GM18517 (cell line): ENCODE results near the gene FARS2.

Experiments used
- ATAC-seq: cut with Tn5 transposase; IDR thresholded peaks from one replicate; pipeline ENCODE4 v1.9.1; 2021; ENCODE audit warnings: mild to moderate bottlenecking, moderate library complexity; ENCODE audit not compliant: unreplicated experiment

The FARS2 gene

DNA sequence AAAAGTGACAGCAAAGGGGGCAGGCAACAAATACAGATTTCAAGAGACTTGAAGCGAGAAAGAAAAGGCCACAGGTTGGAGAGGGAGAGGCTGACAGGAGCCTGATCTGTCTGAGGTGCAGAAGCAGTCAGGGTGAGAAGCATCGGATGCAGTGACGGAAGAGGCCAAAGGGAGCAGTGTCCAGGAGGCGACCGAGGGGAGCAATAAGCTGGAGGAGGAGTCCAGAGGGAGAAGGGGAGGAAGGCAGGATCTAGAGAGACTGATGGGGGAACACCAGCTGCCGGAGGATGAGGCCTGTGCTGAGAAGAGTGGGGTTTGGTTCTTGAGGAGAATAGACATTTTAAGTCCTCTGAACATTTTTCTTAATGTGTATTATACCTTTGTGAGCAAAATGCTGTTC is 23.8 kb downstream of the FARS2 start:
- no peak for ATAC-seq

DNA sequence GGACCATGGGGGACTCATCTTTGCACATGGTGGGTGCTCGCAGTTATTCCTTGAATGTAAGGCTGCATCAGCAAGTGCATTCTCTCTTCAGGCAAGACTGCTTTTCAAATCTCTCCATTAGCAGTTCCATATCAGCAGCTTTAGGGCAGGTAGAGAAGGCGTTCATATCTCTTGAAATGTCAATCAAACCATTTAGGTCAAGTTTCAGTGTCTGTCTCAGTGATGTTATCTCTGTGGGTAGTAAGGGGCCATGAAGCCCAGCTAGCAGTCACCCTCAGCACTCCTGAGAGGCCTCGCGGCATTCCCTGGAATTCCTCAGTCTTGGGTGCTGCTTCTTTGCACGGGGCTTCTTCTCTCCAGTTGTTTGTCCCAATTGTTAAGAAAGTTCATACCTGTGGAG is 24.2 kb downstream of the FARS2 start:
- no peak for ATAC-seq

DNA sequence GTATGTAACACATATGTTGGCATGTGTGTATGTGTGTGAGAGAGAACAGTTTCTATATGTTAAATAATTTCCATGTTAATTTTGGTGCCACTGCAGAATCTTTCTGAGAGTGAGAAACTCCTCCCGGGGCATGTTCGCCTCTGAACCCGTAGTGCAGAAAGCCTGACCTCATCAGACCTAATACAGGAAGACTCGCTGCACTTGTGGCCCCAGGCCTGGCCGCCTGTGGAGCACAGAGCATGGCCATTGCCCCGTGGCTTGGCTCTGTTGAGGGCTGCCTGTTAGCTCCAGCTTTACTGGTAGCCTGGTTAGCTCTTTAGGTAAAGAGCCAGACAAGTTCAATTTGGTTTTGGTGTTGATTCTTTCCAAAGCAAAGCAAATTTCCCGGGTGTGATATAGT is 25.5 kb downstream of the FARS2 start:
- ATAC-seq = no peak

DNA sequence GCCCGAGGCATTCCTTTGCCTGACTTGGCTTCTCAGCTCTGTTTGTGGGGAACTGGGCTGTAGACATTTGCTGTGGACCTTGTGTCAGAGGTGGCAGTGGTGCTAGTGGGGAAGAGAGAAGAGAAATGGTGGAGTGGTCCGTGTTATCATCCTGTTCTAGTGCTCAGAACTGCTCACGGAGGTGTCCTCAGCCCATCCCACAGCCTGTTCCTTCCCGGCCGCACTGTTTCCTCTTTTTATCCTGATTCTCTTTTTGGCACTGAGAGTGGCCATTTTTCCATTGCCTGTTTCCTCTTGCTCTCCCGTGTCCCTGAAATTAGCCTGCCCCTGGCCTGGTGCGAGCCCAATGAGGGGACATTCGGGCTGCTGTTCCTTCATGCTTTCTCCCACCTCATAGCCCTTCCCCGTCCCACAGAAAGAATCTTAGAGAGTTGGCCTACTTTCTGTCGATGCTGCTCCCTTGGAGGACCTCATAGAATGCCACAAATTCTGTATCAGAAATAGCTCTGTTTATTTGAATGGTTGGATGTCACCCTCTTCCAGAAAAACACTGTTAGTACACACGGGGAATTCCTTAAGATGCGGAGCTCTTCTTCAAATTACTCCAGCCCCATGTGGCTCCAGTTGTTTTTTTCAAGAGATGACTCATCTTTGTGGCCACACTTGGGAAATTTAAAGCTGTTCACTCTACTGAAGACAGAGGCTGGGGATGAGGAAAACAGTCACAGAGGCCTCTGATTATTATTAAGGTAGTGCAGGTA is 26.1 kb downstream of the FARS2 start:
- ATAC-seq = no peak

DNA sequence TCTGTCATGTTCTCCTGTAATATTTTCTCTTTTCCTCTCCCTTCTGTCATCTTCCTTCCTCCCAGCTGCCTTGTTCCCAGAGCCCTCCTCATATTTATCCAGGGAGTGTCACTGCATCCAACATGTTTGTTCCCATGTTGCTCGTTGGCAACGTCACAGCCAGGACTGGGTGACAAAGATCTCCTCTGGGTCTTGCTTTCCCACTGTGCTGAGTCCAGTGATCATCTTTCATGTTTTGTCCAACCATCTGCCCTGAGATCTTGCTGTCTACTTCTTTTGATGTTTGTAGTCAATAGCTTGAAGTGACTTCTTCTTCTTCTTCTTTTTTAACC is 26.6 kb downstream of the FARS2 start:
- no peak for ATAC-seq

DNA sequence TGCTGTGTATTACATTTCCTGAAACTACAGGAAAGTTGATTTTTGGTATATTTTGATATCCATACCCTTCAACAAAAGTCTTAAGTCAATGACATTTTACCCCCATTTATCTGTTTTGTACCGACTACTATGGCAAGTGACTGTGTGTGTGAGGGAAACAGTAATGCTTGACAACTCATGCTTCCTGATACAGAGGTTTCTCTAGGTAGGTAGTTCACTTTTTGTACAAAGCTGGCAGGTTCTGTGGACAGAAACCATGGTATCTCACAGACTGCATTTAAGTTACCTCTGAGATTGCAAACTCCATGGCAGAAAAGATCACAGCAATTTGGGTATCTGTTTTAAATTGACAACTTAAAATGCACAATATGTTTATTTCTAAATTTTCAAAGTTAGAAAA is 28.8 kb downstream of the FARS2 start:
- no peak for ATAC-seq

DNA sequence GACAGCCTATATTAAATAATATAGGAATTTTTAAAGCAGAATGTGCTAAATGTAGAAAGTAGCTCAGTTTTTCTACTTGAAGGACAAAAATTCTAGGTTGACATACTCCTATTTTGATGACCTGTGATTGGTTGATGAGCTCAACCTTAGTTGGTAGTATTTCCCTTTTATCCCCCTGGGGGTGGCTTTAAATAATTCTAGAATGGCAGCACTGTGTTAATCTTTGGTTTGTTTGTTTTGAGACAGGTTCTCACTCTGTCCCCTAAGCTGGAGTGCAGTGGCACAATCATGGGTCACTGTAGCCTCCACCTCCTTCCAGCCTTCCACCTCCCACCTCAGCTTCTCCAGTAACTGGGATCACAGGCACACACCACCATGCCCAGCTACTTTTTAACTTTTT is 29.2 kb downstream of the FARS2 start:
- no peak for ATAC-seq

DNA sequence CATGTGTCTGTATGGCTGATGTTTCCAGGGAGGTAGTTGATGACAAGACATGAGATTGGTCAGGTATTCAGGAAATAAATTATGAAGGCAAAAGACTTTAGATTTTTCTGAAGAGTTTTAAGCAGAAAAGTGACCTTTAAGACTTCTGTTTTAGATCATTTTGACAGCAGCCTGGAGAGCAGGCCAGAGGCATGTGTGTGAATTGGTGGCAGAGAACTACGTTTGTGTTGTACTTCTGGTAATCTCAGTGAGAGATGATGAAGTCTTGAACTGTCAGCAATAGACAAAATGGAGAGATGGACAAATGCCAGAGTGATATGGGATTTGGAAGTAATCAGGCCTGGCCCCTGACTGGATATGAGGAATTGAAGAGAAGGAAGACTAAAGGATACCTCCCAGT is 30.8 kb downstream of the FARS2 start:
- ATAC-seq = no peak

DNA sequence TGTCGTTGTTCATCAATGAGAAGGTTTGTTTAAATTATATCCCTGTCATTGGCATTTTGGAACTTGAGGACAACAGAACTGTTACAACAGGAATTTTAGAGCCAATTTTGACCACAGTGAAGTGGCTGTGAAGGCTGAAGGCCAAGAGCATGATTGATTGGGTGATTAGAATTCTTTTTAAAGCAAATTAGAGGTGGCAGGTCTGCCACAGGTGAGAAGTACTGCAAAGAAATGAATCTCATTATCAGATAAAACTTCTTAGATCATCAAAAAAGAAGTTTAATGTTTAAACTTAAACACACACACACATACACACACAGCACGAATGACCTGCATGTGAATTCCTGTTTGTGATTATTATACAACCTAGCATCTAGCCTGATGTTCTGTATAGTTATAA is 32.4 kb downstream of the FARS2 start:
- no peak for ATAC-seq

DNA sequence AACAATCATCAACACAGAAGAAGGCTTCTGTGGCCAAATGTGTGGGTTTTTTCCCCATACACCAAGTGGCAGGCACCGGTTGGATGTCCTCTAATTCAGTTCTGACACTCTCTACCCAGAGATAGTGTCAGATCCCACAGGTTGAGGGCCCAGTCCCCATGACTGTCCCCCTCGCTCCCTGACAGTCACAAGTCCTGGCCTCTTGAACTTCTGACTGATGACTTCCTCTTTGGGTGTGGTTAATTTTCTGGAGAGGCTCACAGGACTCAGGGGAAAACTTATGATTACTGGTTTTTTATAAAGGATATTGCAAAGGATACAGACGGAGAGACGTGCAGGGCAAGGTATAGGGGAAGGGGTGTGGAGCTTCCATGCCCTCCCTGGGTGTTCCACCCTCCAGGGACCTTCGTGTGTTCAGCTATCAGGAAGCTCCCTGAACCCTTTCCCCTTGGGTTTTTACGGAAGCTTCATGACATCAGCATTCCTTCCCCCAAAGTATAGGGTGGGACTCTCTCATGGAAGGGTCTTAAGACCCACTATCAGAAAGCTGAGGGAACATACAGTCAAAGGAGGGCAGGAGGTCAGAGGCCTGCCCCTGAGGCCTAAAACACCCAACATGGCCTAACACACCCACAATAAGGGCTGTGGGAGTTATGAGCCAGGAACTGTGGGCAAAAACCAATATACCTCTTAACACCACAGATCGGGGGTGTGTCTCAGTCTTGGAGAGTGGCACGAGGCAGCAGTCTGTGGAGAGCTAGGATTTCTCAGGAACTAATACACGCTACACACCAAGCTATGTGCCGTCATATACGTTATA is 33.3 kb downstream of the FARS2 start:
- no peak for ATAC-seq

DNA sequence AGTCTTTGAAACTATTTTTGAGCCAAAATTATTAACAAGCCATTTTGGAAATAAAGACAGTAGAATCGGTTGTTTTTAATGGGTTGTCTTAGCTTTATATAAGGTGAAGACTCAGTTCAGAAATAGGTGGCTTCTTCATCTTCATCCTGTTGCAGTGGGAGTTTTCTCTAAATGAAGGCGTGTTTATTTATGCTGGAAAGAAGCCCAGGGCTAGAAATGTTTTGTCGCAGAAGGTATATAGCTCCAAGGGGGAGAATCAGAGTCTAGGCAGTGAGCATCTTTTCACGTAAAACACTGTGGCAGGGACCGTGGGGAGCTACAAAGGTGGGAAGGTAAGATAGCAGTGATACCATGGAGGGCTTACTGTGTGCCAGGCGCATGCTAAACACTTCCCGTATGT is 34.3 kb downstream of the FARS2 start:
- ATAC-seq = no peak

DNA sequence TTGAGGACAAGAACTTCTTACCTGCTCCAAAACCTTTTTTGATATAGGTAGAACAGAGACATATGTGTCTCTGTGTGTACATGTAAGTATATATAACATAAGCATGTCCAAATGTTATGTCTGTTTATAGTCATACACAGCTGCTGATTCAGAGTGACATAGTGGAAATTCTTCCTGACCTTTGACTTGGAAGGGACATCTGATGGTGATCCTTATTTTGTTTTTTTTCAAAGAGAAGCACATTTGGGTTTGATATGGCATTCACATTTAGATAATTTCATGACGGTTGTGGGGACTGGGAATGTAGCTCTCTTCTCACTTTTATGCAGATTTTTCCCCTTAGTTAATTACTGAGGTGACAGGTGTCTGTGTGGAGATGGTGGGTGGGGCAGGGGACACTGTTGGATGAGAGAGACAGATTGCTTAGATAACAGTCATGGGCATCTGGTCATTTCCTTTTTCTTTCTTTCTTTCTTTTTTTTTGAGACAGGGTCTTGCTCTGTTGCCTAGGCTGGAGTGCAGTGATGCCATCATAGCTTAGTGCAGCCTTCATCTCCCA is 39.0 kb downstream of the FARS2 start:
- ATAC-seq = no peak

DNA sequence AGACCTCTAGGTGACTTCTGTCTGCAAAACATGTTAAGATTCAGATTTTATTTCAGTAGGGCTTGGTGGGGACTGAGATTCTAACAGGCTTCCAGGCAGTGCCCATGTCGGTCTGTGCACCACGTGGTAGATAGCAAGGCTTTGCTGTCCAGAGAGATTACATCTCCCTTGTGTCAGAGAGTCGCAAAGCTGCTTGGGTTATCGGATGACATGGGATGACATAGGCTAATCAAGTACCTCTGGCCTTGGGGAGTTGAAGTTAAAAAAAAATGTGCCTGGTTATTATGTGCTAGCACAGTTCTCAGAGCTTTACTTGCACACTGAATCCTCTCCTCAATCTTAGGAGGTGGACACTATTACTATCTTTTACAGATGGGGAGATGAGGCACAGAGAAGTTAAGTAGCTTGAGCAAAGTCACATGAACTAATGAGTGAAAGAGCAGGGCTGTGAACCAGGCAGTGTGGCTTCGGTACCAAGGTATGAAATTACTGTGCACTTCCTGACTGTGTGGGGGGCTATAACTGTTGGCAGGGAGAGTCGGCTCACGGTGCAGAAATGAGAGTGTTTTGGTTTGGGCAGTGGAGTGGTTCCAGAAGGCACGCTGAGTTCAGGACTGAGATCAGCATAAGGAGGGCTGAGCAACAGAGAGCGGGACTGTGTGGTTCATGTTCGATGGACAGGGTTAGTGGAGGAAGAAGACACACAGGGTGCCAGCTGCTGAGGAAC is 41.1 kb downstream of the FARS2 start:
- ATAC-seq = peak; percentile 89

DNA sequence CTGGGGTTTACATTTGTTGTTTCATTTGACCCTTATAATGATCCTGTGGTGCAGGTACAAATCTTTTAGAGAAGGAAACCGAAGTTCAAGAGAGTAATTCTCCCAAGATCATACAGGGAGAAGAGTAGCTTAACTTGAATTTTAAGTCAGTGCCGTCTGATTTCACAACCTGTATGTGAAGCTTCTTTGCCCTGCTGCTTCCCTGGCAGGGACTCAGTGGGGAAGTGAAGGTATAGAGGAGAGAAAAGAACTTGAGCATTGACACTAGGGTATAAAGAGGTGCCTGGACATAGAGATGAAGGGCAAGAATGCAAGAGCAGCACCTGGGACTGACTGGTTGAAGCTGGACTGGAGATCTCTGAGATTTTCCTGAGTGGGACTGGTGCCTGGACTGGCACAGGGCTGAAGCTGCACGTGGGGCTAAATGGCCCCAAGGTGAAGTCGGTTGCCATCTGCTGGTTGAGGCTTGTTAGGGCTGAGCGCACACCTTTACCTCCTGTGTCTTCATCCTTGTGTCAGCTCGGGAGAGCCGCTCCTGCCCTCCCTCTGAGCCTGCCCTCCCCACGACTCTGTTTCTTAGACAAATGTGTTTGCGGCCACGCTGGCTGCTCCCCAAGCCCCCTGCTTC is 41.8 kb downstream of the FARS2 start:
- ATAC-seq = peak; percentile 67

DNA sequence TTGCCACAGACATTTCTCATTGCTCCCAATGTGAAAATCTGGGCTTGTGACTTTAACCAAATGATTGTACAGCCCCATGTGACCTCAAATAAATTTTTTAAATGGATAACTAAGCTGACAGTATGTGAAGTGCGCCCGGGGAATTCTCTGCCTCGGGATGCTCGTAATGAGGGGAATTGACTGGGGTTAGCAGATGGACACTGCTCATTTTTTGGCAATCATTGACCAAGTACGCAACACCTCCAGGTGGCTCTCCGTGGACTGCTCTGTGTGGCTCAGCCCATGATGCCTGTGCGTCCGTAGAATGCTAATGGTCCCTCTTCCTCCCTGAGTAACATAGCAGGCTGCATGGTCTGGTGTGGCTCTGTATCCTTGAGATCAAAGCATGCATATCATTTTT is 42.4 kb downstream of the FARS2 start:
- no peak for ATAC-seq

DNA sequence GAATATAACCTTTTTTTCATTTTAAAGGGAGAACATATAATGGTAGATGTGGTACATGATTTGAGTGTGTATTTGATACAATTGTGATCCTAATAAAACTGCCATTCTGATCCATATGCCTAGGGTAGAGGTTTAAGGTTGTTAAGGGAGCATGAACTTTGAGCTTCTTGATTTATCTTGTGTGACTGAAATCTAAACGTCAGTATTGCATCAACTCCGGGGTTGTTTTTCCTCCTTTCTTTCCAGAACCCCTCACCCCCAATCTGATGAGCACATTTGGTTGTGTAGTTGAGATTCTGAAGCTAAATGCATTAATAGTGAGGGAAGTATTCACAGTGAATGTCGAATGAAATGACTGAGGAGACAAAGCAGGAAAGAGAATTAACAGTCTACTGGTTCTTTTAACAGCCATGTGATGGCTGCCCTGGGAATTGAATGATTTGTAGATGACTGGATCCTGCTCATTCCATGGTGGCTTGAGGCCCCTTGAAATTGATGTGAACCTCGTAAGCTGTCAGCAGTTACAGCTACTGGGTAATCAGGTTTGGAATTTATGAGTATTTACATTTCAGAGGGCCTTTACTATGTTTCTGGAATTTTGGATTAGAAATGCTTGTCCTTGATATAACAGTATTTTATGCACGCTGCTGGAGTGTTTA is 44.8 kb downstream of the FARS2 start:
- ATAC-seq = no peak

DNA sequence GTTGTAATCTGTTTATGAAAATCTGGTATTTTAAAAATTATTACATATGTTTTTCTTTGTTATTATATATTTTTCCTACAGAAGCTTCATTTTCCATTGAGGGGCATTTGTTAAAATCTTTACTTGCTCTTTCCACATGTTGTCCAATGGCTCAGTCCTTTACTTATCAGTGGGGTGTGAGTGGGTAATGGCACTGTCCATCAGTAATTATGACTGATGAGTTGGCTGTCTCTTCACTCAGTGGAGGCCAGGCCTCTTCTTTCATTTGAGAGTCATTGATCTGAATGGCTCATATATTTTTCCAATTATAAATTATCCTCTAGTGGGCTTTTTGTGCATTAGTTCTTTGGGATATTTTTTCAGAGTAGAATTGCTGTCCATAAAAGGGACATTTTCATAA is 45.7 kb downstream of the FARS2 start:
- ATAC-seq = no peak

DNA sequence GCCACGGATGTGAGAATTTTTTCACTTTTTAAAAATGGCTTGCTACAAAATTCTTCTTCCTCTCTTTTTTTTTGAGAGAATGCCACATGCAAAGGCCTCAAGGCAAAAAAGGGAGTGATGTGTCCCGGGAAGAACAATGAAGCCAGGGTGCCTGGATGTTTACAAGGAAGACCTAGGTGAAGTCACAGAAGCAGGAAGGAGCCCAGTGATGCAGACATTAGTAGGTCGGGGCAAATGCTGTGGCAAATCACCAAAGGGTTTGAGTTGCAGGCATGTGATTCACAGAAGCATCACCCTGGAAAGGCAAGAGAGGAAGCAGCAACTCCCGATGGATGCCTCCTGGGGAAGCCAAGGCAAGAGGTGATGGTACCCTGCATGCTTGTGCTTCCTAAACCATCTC is 46.8 kb downstream of the FARS2 start:
- ATAC-seq = no peak

DNA sequence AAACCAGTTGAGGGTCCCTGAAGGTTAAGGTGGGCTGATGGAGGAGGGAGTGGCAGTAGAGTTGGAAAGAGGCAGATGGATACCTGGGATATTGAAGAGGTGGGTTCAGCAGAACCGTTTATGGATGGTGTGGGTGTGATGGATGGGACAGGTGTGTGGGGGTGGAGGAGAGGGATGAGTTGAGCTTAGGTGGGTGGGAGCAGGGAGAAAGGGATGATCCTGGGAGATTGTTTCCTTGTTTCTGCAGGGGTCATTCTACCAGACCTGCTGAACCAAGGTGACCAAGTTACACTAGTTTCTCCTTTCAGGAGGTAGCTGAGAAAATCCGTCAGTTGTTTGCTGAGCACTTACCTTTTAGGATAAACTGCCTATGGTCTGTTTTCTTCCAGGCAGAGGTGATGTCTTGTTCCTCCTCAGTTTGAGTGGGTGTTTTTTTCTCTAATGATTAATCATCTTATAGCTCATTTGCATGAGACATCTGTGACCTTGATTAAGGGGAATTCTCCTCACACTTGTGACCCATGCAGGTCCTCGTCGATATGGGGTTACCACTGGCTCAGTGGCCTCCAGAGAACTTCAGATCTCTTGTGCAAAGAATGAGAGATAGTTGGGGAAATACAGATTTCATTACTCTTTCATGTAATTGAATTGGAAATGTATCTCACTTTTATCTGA is 53.0 kb downstream of the FARS2 start:
- ATAC-seq = no peak

DNA sequence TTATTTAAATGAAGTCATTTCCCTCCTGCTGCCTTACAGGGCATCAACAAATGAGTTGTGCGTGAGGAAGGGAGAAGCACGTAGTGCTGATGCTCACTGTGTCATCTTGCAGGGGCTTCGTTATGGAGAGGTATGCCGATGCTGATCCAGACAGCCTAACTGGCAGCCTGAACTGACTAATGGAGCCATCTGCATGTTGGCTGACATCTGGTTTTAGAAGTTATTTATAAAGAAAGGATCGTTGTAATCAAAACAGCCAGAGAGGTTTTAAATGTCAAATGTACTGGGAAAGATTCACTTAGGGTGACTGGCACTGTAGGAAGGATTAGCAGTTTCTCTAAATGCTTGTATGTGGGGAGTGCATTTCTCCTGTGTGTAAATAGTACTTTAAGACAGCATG is 54.6 kb downstream of the FARS2 start:
- ATAC-seq = no peak
